Kidney glomerular epithelial cell (primary cell): ENCODE data around the gene GADD45B.
"Not testable (repeated sequence)": the region's sequence is repeated elsewhere in the genome, so short reads cannot be mapped to it uniquely, and the experiment has no call there.

ENCODE experiments used
- DNase-seq: peaks from one replicate; lab custom pipeline; 2025; lab: John Stamatoyannopoulos, UW

The GADD45B gene

DNA sequence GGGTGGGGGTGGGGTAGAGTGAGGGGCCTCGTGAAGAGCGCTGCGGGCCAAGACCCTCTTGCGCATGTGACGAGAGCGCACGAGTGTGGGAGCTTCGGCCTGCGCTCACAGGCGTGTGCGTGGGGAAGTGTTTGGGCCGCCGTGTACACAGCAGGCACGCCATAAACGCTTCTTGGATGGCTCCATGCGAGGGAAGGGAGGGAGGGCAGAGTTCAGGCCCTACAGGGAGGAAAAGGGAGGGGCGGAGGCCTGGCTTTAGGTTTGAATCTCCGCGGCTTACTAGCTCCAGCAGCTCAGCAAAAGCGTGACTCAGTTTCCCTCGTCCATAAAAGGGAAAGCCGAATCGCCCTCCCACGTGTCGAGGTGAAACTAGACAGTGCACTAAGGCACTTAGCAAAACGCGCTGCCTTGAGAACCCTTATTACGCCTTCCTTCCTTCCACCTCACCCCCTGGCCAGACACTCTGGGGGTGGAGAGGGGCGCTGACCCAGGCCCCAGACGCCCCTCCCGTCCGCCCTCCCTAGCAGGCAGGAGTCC lies 12.5 kb downstream of the GADD45B start:
- no peak for DNase-seq

- peak; percentile 14 for DNase-seq
Measured at GRCh38 chr19:2488942-2489731, 13.2 kb downstream of the GADD45B start.

DNA sequence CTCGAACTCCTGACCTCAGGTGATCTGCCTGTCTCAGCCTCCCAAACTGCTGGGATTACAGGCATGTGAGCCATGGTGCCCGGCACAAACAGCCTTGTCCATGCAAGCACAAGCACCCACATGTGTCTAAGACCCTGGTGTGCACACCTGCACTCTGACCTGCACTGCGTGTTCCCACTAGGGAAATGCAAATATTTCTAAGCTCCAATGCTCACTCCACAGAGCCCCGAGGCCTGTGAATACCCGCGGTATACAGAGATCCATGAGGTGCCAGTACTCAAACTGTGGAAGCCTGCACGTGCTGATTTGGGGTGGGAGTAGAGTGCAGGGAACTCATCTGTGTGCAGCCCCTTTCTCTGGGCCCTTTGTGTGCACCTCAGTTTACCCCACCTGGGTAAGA lies 14.7 kb downstream of the GADD45B start:
- DNase-seq: no peak

DNA sequence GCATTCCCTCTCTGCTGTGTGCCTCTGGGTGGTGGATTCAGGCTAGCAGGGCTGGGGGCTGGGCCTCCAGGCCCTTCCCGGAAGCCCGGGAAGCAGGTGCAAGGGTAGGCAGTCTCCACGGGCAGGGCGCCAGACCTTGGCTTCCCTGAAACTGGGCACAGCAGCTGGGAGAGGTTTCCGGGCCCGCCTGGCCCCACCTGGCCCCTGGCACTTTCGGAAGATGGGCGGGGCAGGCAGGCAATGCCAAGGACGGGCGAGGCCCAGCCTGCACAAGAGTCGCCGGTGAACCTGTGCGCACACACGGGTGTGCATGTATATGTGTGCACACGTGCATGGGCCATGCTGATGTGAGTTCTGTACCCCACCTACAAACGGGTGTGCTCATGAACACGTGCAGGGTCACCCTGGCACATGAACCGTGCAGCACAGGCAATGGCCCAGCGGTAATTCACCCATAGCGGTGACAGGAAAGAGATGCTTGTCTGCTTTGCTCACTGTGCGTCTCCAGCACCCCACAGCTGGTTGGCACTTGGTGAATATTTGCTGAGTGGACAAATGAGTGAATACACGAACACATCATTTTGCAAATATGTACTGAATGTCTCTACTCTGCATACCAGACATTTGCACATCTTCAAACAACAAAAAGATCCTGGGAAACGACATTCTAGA lies 15.3 kb downstream of the GADD45B start:
- DNase-seq: peak; percentile 95

DNA sequence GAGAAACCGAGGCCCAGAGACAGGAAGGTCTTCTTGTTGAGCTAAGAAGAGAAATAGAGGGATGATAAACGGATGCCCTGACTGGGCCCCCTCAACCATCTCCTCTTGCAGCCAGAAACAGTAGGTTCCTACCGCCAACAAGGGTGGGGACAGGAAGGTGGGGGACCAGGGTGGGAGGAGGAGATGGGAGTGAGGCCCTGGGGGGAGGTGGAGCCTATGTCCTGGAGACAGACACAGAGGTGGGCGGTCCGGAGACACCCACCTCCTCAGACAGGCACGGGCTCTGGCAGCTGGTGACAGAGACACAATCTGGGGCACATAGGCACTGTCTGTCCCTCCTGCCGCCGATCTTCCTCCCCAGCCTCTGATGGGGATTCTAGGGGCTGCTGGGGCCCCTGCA lies 16.9 kb downstream of the GADD45B start:
- DNase-seq: no peak

DNA sequence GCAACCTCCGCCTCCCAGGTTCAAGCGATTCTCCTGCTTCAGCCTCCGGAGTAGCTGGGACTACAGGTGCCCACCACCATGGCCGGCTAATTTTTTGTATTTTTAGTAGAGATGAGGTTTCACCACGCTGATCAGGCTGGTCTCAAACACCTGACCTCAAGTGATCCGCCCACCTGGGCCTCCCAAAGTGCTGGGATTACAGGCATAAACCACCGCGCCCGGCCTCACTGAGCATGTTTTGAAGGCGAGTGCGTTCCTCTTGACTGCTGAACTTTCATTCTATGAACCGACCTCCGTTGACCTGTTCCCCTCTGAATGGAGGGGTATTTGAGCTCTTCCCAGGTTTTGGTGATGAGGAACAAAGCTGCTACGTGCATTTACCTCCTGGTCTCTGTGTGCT lies 17.5 kb downstream of the GADD45B start:
- DNase-seq: not testable (repeated sequence)

GRCh38 chr19:2494084-2494446 lies 18.1 kb downstream of the GADD45B start:
- peak; percentile 18 for DNase-seq

- peak; percentile 37 for DNase-seq
Measured at GRCh38 chr19:2494447-2495129, 18.7 kb downstream of the GADD45B start.

GRCh38 chr19:2495130-2495641 lies 19.3 kb downstream of the GADD45B start:
- peak; percentile 27 for DNase-seq

DNA sequence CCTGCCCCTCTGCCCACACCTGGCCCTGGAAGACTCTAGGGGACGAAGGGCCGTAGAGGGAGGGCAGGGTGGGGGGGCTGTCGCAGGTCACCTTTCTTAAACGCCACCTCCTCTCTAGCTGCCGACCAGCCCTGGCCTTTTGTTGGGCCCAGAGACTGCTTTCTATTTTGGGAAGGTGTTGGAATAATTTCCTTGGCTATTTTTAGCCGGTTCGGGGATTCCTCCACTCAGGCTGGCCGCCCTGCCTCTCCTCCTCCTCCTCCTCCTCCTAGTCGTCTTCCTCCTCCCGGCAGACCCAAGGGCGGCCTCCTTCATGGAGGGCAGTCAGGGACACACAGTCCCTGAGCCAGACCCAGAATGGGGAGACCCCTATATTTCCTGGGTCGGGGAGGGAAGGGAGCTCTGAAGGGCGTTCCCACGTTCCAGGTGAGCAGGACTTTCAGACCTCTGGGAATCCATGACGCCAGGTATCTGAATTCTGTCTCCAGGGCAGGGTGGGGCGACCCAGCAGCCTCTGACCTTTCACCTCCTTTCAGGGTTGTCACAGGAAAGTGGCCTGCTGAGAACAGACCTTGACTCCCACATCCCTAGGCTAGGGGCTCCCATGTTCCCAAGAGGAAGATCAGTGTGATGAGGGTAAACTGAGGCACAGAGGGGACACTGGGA lies 19.9 kb downstream of the GADD45B start:
- DNase-seq: no peak

DNA sequence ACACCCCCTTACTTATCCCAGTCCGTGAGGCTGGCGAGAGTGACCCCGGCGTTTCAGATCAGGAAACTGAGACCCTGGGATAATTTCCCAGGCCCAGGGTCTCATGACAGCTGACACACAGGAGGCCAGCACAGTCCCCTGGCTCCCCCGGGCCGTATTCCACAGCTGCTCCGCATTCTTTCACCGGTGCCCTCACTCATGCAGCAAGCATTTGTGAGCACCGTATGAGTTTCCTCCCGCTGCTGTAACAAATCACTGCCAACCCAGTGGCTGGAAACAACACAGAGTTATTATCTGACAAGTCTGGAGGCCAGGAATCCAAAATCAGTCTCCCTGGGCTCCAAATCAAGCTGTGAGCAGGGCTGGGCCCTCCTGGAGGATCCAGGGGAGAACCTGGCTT lies 21.3 kb downstream of the GADD45B start:
- DNase-seq: no peak

DNA sequence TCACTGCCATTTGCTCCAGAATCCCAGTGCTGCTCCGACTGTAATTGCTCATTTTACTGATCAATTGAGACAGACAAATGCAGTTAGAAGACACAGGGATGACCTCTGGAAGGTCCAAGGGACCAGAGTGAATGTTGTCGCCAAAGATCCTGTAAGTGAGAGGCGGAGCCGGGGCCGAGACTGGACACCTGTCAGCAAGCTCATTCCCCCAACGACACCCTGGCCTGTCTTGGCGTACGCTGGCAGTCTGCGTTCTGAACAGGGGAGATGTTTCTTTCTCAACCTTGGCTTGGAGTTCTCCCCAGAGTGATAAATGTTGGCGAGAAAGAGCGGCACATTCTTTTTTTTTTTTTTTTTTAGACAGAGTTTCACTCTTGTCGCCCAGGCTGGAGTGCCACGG lies 24.2 kb downstream of the GADD45B start:
- DNase-seq: no peak

DNA sequence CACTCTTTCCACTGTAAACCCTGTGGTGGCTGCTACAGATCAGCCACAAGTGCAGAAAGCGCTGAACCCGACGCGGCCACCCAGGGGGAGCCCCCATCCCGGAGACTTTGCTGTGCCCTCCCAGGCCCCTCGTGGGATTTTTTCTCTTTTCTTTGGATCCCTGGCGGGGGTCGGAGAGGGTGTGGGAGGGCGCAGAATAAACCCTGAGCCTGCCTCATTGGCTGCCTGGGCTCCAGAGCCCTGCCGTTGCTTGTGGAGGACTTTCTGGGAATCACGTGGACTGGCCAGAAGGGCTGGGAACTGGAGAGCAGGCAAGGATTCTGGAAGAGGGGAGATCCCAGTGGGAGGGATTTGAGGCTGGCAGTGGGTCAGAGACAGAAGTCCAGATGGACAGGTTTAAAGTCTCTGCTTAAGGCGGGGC lies 24.9 kb downstream of the GADD45B start:
- no peak for DNase-seq

DNA sequence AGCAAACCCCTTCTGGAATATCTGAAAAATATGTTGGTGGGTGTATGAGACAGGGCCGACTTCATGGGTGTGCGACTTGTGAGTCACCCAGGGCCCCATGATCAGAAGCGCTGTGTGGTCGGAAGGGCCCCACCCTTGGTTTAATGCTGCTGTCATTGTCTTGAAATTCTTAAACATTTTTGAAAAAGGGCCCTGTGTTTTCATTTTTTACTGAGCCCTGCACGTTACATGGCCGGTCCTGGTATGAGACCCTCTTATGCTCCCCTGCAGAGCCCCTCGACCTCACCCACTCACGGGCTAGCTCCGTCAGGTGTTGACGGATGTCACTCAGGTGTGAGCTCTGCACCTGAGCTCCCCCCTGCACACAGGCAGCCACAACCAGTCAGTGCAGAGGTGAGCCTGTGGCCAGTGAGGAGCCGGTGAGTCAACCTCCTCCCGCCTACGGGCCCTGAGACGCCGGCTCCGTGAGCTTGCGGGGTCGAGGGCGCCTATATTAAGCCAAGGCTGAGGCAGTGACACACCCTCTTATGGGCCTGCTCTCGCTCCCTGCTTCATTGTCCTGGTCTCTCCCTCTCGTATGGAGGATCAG lies 27.7 kb downstream of the GADD45B start:
- no peak for DNase-seq

DNA sequence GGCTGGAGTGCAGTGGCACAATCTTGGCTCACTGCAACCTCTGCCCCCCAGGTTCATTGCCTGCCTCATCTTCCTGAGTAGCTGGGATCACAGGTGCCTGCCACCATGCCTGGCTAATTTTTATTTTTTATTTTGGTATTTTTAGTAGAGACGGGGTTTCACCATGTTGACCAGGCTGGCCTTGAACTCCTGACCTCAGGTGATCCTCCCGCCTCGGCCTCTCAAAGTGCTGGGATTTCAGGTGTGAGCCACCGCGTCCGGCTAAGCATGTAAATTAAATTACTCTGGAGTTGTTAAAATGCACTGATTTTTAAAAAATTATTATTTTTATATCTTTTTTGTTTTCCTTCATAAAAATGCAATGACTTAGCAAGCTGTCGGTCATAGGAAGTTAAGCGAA lies 30.7 kb downstream of the GADD45B start:
- DNase-seq: not testable (repeated sequence)

- DNase-seq: no peak
Measured at GRCh38 chr19:2507109-2507508, 31.2 kb downstream of the GADD45B start.

DNA sequence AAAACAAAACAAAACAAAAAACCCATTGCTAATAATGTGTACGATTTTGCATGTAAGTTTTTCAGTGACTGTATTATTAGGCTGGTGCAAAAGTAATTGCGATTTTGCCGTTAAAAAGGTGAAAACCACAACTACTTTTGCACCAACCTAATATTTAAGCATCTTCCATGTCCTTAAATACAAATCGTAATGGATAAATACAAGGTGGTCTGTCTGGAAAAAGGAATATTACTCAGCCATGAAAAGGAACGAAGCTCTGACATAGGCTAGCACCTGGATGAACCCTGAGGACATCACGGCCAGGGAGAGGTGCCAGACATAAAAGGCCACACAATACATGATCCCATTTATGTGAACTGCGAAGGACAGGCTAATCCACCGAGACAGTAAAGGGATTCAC lies 33.2 kb downstream of the GADD45B start:
- no peak for DNase-seq

- DNase-seq: no peak
Measured at GRCh38 chr19:2511570-2511969, 35.6 kb downstream of the GADD45B start.

DNA sequence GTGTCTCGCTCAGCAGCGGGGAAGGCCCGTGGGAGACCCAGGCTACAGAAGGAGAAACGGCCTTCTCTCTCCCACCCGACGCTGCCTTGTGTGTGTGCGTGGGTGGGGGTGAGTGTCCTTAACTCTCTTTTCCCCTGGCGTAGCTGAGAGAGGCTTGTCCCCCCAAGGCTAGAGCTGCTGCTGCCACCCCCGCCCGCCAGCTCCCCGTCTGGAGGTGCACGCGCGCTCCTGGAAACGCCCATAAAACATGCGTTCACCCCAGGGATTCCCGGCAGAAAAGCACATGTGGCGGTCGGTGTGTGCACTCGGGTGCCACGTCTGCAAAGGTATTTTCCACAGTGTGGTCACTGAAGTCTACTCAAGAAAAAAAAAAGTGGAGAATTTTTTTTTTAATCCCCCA lies 36.1 kb downstream of the GADD45B start:
- no peak for DNase-seq

DNA sequence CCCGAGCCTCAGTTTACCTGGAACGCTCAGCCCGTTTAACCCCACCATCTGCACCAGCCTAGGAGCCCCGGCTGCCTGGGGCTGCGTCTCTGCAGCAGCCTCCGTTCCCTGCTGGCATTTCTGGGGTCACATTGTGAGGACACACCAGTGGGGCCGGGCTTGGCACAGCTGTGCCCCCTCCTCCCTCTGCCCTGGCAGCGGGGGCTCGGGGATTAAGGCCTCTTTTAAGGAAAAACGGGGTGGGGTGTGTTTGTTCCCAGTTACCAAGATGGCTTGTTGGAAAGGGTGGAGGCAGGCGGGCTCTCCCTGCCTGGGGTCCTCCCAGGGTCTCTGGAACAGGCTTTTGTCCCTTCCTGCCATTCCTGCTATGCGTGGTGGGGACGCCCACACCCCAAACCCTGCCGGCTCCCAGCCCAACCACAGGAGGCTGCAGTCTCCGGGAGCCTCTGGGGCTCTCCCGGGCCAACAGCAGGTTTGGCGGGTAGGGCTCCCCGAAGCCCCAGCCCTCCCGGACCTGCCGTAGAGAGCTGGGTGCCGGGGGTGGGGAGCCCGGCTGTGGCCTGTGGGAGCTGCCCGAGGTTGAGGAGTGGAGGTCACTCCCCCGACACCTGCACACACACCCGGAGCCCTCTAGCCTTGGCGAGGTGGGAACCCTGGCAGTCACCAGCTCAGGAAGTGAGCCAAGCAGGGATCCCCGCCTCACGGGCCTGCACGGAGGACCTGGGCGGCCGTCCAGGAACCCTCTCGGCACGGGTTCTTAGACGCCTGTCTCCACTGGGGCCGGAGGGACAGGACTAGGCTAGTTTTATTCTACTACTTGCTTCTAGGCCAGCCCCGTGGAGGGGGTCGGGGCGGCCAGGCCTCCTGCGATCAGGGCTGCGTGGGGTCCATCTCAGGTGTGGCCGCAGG lies 36.9 kb downstream of the GADD45B start:
- no peak for DNase-seq
